Fibroblast of skin of left biceps (primary cell): ENCODE data around the gene ELK4.

Source experiments
- DNase-seq, 2 experiments: peaks; one replicate each; pipeline ENCODE4 v3.0.0-alpha.2; 2013; ENCODE audit warnings: low read depth in 2 of 2

Gene ELK4

GRCh38 chr1:205595861-205596260, 36.0 kb downstream of the ELK4 start:
- no peak for DNase-seq

GRCh38 chr1:205595435-205595834, 36.4 kb downstream of the ELK4 start:
- no peak for DNase-seq

- DNase-seq, result no peak
These were observed 37.0 kb downstream of the ELK4 start for GRCh38 chr1:205594846-205595245.

GRCh38 chr1:205593967-205594366, 37.8 kb downstream of the ELK4 start:
- no peak for DNase-seq

GRCh38 chr1:205593532-205593931, 38.3 kb downstream of the ELK4 start:
- DNase-seq, result no peak

- DNase-seq, result no peak
These were observed 39.3 kb downstream of the ELK4 start for GRCh38 chr1:205592443-205593003.

GRCh38 chr1:205591522-205592351, 40.1 kb downstream of the ELK4 start:
- peak in 1 of 2 experiments; percentile 33 for DNase-seq

GRCh38 chr1:205590777-205591513, 40.9 kb downstream of the ELK4 start:
- no peak for DNase-seq

- DNase-seq, result no peak
These were observed 41.4 kb downstream of the ELK4 start for GRCh38 chr1:205590457-205590768.

GRCh38 chr1:205589618-205590456, 42.0 kb downstream of the ELK4 start:
- no peak for DNase-seq

- DNase-seq, result no peak
These were observed 42.8 kb downstream of the ELK4 start for GRCh38 chr1:205589046-205589445.

GRCh38 chr1:205588636-205589035, 43.2 kb downstream of the ELK4 start:
- no peak for DNase-seq

- DNase-seq, result no peak
These were observed 44.2 kb downstream of the ELK4 start for GRCh38 chr1:205587581-205587980.

- DNase-seq, result no peak
These were observed 45.7 kb downstream of the ELK4 start for GRCh38 chr1:205585835-205586785.

GRCh38 chr1:205585169-205585834, 46.5 kb downstream of the ELK4 start:
- DNase-seq, result no peak

GRCh38 chr1:205584732-205585131, 47.1 kb downstream of the ELK4 start:
- no peak for DNase-seq

- DNase-seq, result no peak
These were observed 48.2 kb downstream of the ELK4 start for GRCh38 chr1:205583461-205584130.

- DNase-seq, result no peak
These were observed 49.1 kb downstream of the ELK4 start for GRCh38 chr1:205582471-205583291.

- no peak for DNase-seq
These were observed 49.8 kb downstream of the ELK4 start for GRCh38 chr1:205582046-205582445.
